Endodermal cell (in vitro differentiated cells): ENCODE data around the gene ST6GALNAC2. TPM values are rescaled to one million over a fixed set of nuclear protein-coding genes. Genes with fewer than 3 reads are reported as not detected.

Source experiments
- DNase-seq: peaks from one replicate; pipeline ENCODE4 v3.0.0-alpha.2; 2017
- H3K27ac ChIP-seq: 2 replicates; pipeline ENCODE4 v1.5.1; 2013; ENCODE audit warnings: mild to moderate bottlenecking, low read depth, low read length, moderate library complexity
- H3K27me3 ChIP-seq: 2 replicates; pipeline ENCODE4 v1.6.1; 2013; ENCODE audit warnings: mild to moderate bottlenecking, low read length, moderate library complexity; ENCODE audit not compliant: insufficient read depth, control insufficient read depth, poor library complexity, severe bottlenecking
- H3K36me3 ChIP-seq: 2 replicates; pipeline ENCODE4 v1.7.0; 2013; ENCODE audit warnings: mild to moderate bottlenecking, low read length, moderate library complexity; ENCODE audit not compliant: control insufficient read depth, insufficient read depth
- H3K4me1 ChIP-seq: one replicate; pipeline ENCODE4 v1.7.0; 2013; ENCODE audit warnings: low read length; ENCODE audit not compliant: control insufficient read depth, insufficient read depth
- H3K4me3 ChIP-seq: 2 replicates; pipeline ENCODE4 v1.5.1; 2013; ENCODE audit warnings: mild to moderate bottlenecking, low read length, moderate library complexity
- H3K9ac ChIP-seq: 2 replicates; pipeline ENCODE4 v1.6.1; 2013; ENCODE audit warnings: mild to moderate bottlenecking, low read length, moderate library complexity; ENCODE audit not compliant: poor library complexity, severe bottlenecking; ENCODE audit errors: extremely low read depth
- H3K9me3 ChIP-seq: 2 replicates; pipeline ENCODE4 v1.6.1; 2013; ENCODE audit warnings: mild to moderate bottlenecking, low read length, moderate library complexity; ENCODE audit not compliant: control insufficient read depth
- H3K27ac Mint-ChIP-seq: 2 replicates; pipeline ENCODE4 v1.8.0; 2020; ENCODE audit warnings: mixed read lengths
- H3K27me3 Mint-ChIP-seq: 2 replicates; pipeline ENCODE4 v1.8.0; 2021; ENCODE audit warnings: mild to moderate bottlenecking, mixed read lengths; ENCODE audit not compliant: insufficient read depth
- H3K36me3 Mint-ChIP-seq: 2 replicates; pipeline ENCODE4 v1.8.0; 2020; ENCODE audit warnings: low read depth, mixed read lengths
- H3K4me1 Mint-ChIP-seq: 2 replicates; pipeline ENCODE4 v1.8.0; 2020; ENCODE audit warnings: mixed read lengths
- H3K4me3 Mint-ChIP-seq: 2 replicates; pipeline ENCODE4 v1.8.0; 2020; ENCODE audit warnings: mild to moderate bottlenecking, moderate library complexity, mixed read lengths
- H3K9me3 Mint-ChIP-seq: 2 replicates; pipeline ENCODE4 v1.8.0; 2020; ENCODE audit warnings: mild to moderate bottlenecking, mixed read lengths
- WGBS, 2 experiments: methylation state at CpG; one replicate each; pipeline versions ENCODE4 v1.1.5 to v1.1.7; 2013; ENCODE audit warnings: missing lambda C conversion rate in 2 of 2, mixed read lengths in 1 of 2; ENCODE audit not compliant: insufficient coverage in 1 of 2, insufficient read length in 1 of 2; 5-methylcytosine and 5-hydroxymethylcytosine counted together
- total RNA-seq, 2 donors: library from RNA; stranded (reverse); fragmentation: NEBNext Ultra II Directional in 1 of 2; extraction: Animal tissue kit (Norgen Biotek cat#: 25700) in 1 of 2; gene quantifications; 2 replicates in 1 of 2; 3 replicates in 1 of 2; pipeline ENCODE4 v1.2.1, GENCODE V29; 2021
- TF ChIP-seq, protein P1 (sequence below): fragments of 200-600 bp; sonication (generic); conservative IDR thresholded peaks from 2 replicates; pipeline ENCODE4 v1.5.0; 2021; ENCODE audit warnings: antibody characterized with exemption, mild to moderate bottlenecking

Gene ST6GALNAC2
- total RNA-seq, 2 donors from 2014 or later: 15.1 to 26.9 TPM

DNA sequence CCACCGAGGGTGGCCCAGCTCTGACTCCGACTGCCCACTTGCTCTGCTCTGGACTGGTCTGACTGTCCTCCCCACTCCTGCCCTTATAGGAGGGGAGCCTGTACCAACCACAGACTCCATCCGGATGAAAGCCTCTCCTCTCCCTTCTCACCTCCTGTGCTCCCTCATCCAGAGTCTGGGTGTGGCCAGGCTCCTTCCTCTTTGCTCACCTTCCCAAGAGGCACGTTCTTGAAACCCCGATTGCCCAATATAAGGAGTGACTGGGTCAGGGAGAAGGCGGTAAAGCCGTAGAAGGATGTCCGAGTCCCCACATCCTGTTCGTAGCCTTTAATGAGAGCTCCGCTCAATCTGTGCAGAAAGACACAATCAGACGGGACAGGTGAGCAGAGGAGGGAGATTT is 40.8 kb upstream of the ST6GALNAC2 start:
- no peak for DNase-seq
- H3K27me3 ChIP-seq: no peaks in the 10 kb centered on the region
- no peaks in the 10 kb centered on the region for H3K36me3 Mint-ChIP-seq
- no peak overlapping the region for H3K4me3 ChIP-seq
- peaks cover 8% of the 10 kb centered on the region for H3K4me1 Mint-ChIP-seq
- H3K4me3 Mint-ChIP-seq: no peak overlapping the region
- H3K9me3 Mint-ChIP-seq: no peaks in the 10 kb centered on the region
- no peaks in the 10 kb centered on the region for H3K36me3 ChIP-seq
- no peak overlapping the region for H3K27ac ChIP-seq
- TF ChIP-seq, protein P1, sequence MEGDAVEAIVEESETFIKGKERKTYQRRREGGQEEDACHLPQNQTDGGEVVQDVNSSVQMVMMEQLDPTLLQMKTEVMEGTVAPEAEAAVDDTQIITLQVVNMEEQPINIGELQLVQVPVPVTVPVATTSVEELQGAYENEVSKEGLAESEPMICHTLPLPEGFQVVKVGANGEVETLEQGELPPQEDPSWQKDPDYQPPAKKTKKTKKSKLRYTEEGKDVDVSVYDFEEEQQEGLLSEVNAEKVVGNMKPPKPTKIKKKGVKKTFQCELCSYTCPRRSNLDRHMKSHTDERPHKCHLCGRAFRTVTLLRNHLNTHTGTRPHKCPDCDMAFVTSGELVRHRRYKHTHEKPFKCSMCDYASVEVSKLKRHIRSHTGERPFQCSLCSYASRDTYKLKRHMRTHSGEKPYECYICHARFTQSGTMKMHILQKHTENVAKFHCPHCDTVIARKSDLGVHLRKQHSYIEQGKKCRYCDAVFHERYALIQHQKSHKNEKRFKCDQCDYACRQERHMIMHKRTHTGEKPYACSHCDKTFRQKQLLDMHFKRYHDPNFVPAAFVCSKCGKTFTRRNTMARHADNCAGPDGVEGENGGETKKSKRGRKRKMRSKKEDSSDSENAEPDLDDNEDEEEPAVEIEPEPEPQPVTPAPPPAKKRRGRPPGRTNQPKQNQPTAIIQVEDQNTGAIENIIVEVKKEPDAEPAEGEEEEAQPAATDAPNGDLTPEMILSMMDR: no peak
- H3K27me3 Mint-ChIP-seq: peaks cover 10% of the 10 kb centered on the region
- no peaks in the 10 kb centered on the region for H3K4me1 ChIP-seq
- H3K27ac Mint-ChIP-seq: no peak overlapping the region
- H3K9ac ChIP-seq: no peak overlapping the region
- H3K9me3 ChIP-seq: no peaks in the 10 kb centered on the region
- WGBS, 2 experiments: 89 to 93% methylated on average over 11 of the region's 11 CpGs

DNA sequence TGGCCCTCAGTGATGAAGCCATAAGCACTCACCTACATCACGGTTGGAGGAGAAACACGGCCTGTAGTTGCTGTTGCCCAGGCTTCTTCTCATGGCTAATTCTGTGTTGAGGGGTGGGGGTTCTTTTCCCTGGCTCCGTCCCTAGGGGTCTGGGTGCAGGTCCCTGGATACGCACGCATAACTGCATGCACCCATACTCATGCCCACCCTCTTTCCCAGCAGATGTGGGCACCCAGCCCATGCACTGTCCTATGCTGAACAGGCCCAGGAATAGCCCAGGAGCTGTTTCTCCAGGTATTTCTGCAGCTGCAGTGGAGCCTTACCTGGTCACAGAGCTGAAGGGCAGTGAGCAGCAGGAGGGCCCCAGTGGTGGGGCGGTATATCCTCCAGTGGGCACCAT is 39.8 kb upstream of the ST6GALNAC2 start:
- H3K9me3 ChIP-seq: no peaks in the 10 kb centered on the region
- no peaks in the 10 kb centered on the region for H3K9me3 Mint-ChIP-seq
- H3K4me1 Mint-ChIP-seq: peaks cover 8% of the 10 kb centered on the region
- no peaks in the 10 kb centered on the region for H3K36me3 Mint-ChIP-seq
- no peak overlapping the region for H3K4me3 ChIP-seq
- H3K27ac ChIP-seq: no peak overlapping the region
- 88% methylated on average over 6 of the region's 6 CpGs; no CpG with 5 or more reads in 1 of the 2 experiments for WGBS, 2 experiments
- TF ChIP-seq, protein P1: no peak
- no peak overlapping the region for H3K27ac Mint-ChIP-seq
- H3K4me1 ChIP-seq: no peaks in the 10 kb centered on the region
- H3K36me3 ChIP-seq: no peaks in the 10 kb centered on the region
- no peak overlapping the region for H3K4me3 Mint-ChIP-seq
- no peak for DNase-seq
- H3K27me3 ChIP-seq: no peaks in the 10 kb centered on the region
- no peak overlapping the region for H3K9ac ChIP-seq
- H3K27me3 Mint-ChIP-seq: peaks cover 10% of the 10 kb centered on the region

DNA sequence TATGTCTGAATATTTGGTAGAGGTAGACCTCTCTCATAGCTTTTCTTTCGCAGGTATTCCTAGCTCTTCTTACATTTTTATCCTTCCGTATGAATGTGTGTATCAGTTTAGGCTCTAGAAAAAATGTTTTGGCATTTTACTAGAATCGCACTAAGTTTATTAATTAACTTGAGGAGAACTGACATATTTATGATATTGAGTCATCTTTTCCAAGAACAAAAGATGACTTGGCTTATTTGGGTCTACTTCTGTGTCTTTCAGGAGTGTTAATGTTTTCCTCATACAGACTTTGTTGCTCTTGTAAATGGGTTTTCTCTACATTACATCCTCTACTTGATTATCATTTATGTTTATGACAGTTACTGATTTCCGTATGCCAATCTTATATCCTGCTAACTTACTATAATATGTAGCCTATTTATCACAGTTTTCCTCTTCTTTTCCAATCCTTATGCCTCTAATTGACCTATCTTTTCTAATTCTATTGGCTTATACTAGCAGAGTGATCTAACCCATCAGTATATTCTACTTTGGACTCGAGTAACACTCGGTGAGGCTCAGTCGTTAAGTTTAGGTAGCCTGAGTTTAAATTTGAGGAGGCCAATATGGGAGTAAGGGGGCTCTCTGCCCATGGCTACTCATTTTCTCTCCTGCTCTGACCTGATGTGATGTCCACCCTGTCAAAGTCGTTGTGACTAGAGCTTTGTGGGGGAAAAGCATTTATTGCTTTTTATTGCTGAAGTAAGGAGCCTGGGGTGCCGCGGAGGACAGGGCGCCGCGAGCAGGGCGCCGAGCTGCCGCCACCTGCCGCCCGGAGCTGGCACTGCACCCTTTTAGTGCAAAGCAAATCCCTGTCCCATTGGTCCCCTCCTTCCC is 37.8 kb upstream of the ST6GALNAC2 start:
- 39 to 92% methylated on average over 2 to 18 of the region's 18 CpGs for WGBS, 2 experiments
- Mint-ChIP-seq H3K9me3 (no peaks in the 10 kb centered on the region), H3K27ac (no peak overlapping the region)

More for the DNA sequence above, 37.8 kb upstream of the ST6GALNAC2 start:
- no peak overlapping the region for H3K27ac ChIP-seq
- no peak overlapping the region for H3K9ac ChIP-seq
- Mint-ChIP-seq H3K4me1 (no peaks in the 10 kb centered on the region), H3K36me3 (no peaks in the 10 kb centered on the region), H3K27me3 (peaks cover 10% of the 10 kb centered on the region), H3K4me3 (no peak overlapping the region)
- TF ChIP-seq, protein P1: peak; percentile 98
- no peaks in the 10 kb centered on the region for H3K36me3 ChIP-seq
- DNase-seq: peak; percentile 95
- H3K9me3 ChIP-seq: no peaks in the 10 kb centered on the region
- no peaks in the 10 kb centered on the region for H3K4me1 ChIP-seq
- no peak overlapping the region for H3K4me3 ChIP-seq
- no peaks in the 10 kb centered on the region for H3K27me3 ChIP-seq
